GM15510 (cell line): Measurements from ENCODE around the gene HMCES.

Experiments
- POLR2A ChIP-seq: IDR thresholded peaks from 3 replicates; pipeline ENCODE4 v1.6.1; 2011; ENCODE audit warnings: borderline replicate concordance; ENCODE audit not compliant: insufficient read length; ENCODE audit errors: extremely low read depth

Gene HMCES

GRCh38 chr3:129278966-129279906 is 566 bp downstream of the HMCES start:
- peak; percentile 20 for TF ChIP-seq POLR2A

GRCh38 chr3:129280183-129280582 is 1.5 kb downstream of the HMCES start:
- no peak for TF ChIP-seq POLR2A

DNA sequence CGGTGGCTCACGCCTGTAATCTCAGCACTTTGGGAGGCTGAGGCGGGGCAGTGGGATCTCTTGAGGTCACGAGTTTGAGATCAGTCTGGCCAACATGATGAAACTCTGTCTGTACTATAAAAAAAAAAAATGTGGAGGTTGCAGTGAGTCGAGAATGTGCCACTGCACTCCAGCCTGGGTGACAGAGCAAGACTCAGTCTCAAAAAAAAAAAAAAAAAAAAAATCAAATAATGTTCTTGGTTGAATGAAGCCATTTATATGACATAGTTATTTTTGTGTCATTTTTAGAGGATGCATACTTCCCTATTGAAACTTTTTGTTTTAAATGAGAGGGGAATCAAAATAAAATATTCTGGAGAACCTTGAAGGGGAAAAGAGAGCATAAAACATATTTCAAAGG is 3.1 kb downstream of the HMCES start:
- no peak for TF ChIP-seq POLR2A

GRCh38 chr3:129282727-129283327 is 4.2 kb downstream of the HMCES start:
- no peak for TF ChIP-seq POLR2A

- TF ChIP-seq POLR2A, result no peak
These were observed 7.4 kb downstream of the HMCES start for GRCh38 chr3:129286081-129286480.

DNA sequence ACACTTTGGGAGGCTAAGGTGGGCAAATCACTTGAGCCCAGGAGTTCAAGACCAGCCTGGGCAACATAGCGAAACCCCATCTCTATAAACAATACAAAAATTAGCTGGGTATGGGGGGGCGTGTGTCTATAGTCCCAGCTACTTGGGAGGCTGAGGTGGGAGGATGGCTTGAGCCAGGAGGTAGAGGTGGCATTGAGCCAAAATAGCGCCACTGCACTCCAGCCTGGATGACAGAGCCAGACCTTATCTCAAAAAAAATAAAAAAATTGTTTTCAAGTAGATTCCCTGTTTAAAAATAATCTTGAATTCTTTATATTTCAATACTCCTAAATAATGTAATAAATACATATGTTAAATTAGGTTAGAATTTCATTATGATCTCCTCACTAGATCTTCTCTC is 9.8 kb downstream of the HMCES start:
- no peak for TF ChIP-seq POLR2A

- TF ChIP-seq POLR2A, result no peak
These were observed 10.7 kb downstream of the HMCES start for GRCh38 chr3:129289201-129289921.

DNA sequence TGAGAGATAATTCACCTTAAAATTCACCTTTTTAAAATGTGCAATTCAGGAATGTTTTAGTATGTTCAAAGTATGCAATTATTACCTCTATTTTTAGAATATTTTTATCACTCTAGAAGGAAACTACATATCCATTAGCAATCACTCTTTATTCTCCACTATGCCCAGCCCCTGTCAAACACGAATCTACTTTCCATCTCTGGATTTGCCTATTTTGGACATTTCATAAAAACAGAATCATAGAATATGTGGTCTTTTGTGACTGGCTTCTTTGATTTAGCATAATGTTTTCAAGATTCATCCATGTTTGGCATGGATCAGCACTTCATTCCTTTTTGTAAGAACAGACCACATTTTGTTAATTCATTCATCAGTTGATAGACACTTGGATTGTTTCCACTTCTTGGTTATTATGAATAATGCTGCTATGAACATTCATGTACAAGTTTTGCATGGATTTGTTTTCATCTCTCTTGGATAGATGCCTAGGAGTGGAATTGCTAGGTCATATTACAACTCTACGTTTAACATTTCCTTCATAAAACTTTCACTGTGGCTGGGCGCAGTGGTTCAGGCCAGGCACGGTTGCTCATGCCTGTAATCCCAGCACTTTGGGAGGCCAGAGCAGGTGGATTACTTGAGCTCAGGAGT is 12.7 kb downstream of the HMCES start:
- no peak for TF ChIP-seq POLR2A

DNA sequence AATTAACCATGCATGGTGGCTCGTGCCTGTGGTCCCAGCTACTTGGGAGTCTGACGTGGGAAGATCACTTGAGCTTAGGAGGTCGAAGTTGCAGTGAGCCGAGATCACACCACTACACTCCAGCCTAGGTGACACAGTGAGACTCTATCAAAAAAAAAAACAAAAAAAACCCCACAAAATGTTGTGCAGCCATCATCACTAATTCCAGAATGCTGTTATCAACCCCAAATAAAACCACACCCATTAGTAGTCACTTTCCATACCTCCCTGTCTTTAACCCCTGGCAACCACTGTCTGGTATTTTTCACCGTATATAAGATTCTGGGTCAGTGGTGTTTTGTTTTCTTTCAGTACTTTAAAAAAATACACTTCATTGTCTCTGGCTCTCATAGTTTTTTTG is 16.6 kb downstream of the HMCES start:
- TF ChIP-seq POLR2A, result no peak

DNA sequence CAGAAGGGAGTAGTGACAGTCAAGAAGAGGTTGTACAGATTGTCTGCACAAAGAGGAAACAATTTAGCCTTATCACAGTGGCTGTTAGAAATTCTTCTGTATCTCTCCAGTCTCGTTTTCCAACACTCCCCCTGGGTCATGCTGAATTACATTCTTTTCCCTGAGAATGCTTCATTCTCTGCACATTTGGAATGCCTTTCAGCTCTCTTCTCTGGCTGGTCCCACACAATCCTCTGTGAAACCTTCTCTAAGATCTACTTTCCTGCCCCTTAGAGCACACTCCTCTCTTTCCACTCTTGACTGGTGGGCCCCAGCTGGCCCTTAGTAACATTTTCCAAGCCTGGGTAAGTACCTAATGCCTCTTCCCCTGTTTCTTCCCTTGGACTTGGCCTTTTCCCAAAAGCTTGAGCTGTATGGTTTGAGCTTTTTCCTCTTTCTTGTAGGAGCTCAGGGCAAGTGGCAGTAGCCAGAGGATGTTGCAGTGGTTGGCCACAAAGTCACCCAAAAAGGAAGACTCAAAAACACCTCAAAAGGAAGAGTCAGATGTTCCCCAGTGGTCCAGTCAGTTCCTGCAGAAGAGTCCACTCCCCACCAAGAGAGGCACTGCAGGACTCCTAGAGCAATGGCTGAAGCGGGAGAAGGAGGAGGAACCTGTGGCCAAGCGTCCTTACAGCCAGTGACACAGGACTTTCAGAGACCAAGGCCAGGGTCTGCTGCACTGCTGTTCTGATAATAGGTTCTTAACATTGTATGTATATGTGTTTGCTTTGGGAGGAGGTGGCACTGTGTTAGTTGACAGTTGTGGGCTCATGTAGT is 25.7 kb downstream of the HMCES start:
- no peak for TF ChIP-seq POLR2A

DNA sequence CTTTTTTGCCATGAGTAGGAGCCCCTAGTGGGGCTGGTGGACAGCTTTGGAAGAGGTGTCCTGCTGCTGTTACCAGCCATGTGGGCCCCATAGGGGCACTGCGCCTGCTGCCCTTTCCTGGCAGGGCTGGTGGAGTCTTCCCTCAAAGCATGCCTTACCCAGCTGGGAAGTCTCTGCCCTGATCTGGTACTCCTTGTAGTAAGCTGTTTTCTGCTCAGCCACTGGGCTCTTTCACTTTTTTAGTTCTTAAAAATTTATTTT is 26.2 kb downstream of the HMCES start:
- TF ChIP-seq POLR2A, result no peak

GRCh38 chr3:129305592-129306091 is 27.0 kb downstream of the HMCES start:
- TF ChIP-seq POLR2A, result peak; percentile 29

GRCh38 chr3:129308636-129309035 is 30.0 kb downstream of the HMCES start:
- TF ChIP-seq POLR2A, result no peak
